Spleen (tissue), 7 donors: ENCODE results near the gene PAQR7.
A peak's percentile ranks its signal among the peaks of the same experiment; 100 is the strongest.

Experiments used
- POLR2AphosphoS5 ChIP-seq, 3 donors: sonication (generic); formaldehyde crosslinking; IDR thresholded peaks; one replicate each; pipeline ENCODE4 v1.5.1; 2017; ENCODE audit warnings: antibody characterized with exemption in 3 of 3
- TF ChIP-seq, protein P1 (sequence below), 11 experiments: fragments of 200-600 bp in 7 of 11; fragments of 450-650 bp in 4 of 11; sonication (generic) in 4 of 11; IDR thresholded peaks in 8 of 11; conservative IDR thresholded peaks in 3 of 11; 1 replicate in 7 of 11; 2 replicates in 4 of 11; pipeline versions ENCODE4 v1.4.0 to v1.8.0; 2016 to 2021; ENCODE audit warnings: antibody characterized with exemption in 11 of 11, inconsistent platforms in 4 of 11, mild to moderate bottlenecking in 1 of 11
- donor health status: DM: no; HTN: no; CAD: no; lungs with moderate emphysema.
- donor health status: DM: no; HTN: no; CAD: no.
- donor health status: DM: no; HTN: no; CAD: no.

DNA sequence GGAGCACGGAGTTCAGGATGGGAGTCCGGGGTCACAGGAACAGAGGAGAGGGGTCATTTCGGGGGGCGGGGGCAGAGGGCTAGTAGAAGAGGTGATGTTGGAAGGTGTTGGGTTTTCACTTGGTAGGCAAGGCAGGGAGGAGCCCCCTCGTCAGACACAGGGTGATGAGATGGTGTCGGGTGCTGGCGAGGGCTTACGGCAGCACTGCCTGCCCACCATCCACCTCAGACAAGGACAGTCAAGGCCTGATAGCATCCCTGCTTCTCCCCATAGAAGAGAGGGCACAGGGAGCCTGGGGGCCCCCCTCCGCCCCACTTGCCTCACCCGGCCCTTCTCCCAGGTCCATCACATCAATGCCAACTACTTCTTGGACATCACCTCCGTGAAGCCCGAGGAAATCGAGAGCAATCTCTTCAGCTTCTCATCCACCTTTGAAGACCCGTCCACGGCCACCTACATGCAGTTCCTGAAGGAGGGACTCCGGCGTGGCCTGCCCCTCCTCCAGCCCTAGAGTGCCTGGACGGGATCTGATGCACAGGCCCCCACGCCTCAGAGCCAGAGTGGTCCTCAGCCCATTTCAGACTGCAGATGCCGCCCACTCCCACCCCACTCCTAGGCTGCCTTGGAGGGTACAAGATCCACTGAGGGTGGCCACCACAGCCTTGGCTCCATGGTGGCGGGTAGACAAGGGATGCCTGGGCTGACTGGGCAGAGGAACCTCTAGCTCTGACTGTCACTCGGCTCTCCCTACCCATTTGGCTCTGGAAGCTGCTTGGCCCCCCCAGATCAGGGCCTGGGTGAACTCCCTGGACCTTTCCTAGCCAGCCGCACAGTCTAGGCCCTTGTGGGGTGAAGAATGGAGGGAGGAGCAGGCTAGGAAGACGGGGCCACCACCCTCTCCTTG, 60.0 kb downstream of the PAQR7 start:
- TF ChIP-seq POLR2AphosphoS5 (IDR thresholded peaks at IDR 0.05): peak in 1 of 3 donors; percentile 12
- TF ChIP-seq, protein P1, sequence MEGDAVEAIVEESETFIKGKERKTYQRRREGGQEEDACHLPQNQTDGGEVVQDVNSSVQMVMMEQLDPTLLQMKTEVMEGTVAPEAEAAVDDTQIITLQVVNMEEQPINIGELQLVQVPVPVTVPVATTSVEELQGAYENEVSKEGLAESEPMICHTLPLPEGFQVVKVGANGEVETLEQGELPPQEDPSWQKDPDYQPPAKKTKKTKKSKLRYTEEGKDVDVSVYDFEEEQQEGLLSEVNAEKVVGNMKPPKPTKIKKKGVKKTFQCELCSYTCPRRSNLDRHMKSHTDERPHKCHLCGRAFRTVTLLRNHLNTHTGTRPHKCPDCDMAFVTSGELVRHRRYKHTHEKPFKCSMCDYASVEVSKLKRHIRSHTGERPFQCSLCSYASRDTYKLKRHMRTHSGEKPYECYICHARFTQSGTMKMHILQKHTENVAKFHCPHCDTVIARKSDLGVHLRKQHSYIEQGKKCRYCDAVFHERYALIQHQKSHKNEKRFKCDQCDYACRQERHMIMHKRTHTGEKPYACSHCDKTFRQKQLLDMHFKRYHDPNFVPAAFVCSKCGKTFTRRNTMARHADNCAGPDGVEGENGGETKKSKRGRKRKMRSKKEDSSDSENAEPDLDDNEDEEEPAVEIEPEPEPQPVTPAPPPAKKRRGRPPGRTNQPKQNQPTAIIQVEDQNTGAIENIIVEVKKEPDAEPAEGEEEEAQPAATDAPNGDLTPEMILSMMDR (IDR thresholded peaks at IDR 0.05 in 8 of 11, conservative IDR thresholded peaks at IDR 0.05 in 3 of 11): no peak
